ENCODE measurements around the gene FAM107A. TPM values are rescaled to one million over a fixed set of nuclear protein-coding genes. Genes with fewer than 3 reads are reported as not detected.

The FAM107A gene
- total and polyA plus RNA-seq, 2 of the 13 experiments (the other 11 are each of a cell fraction or from before 2014, with no cell fraction given): not detected

DNA sequence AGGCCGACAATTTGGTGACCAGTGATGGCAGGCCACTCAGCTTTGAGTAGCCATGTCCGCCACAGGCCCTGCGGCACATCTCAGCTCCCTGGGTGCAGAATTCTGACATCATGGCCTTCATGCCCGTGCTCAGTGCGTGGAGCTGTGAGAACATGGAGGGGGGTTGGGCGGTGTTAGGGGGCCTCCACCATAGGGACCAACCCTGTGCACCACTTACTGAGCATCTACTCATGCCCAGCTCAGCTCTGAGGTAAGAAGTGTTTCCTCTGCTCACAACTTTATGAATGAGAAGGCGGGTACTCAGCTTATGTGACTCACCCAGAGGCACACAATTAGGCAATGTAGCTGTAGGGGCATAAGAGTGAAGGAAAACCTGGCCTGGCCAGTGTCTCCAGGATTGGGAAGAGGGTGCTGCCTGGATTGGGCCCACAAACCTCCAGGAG lies 50.7 kb downstream of the FAM107A start (continued):
- TF ChIP-seq THAP9 (CRISPR knock-in tag; IDR thresholded peaks at IDR 0.05; ENCODE audit: borderline replicate concordance) (no peak), ZMYM4 (CRISPR knock-in tag; IDR thresholded peaks at IDR 0.05) (no peak), POLR2AphosphoS2 (IDR thresholded peaks at IDR 0.05; ENCODE audit: low read depth, low read length) (no peak), NR2F6 (IDR thresholded peaks at IDR 0.05) (peak; percentile 32; the same call in 1 of the 2 replicates), NR2F6 (CRISPR knock-in tag; IDR thresholded peaks at IDR 0.05) (peak; percentile 56), CERS6 (CRISPR knock-in tag; IDR thresholded peaks at IDR 0.05) (no peak), GPN1 (CRISPR knock-in tag; IDR thresholded peaks at IDR 0.05; ENCODE audit: borderline replicate concordance) (no peak; the same call in 1 of the 2 replicates), KAT8 (CRISPR knock-in tag; IDR thresholded peaks at IDR 0.05) (peak; percentile 52; the same call in 1 of the 2 replicates), RCOR2 (CRISPR knock-in tag; IDR thresholded peaks at IDR 0.05) (peak; percentile 23; the same call in 1 of the 2 replicates), NCOA2 (CRISPR knock-in tag; IDR thresholded peaks at IDR 0.05) (peak; percentile 49), ZFX (CRISPR knock-in tag; IDR thresholded peaks at IDR 0.05; ENCODE audit: low read depth) (peak; percentile 31; the same call in 1 of the 2 replicates), ZFP62 (CRISPR knock-in tag; IDR thresholded peaks at IDR 0.05) (no peak), DRAP1 (CRISPR knock-in tag; IDR thresholded peaks at IDR 0.05) (peak; percentile 69), MEIS2 (CRISPR knock-in tag; IDR thresholded peaks at IDR 0.05) (no peak), FOSL1 (CRISPR knock-in tag; IDR thresholded peaks at IDR 0.05; ENCODE audit: borderline replicate concordance) (peak; percentile 92), SP5 (CRISPR knock-in tag; IDR thresholded peaks at IDR 0.05; ENCODE audit: borderline replicate concordance, low read depth) (peak; percentile 51; the same call in 1 of the 2 replicates), TGIF2 (CRISPR knock-in tag; IDR thresholded peaks at IDR 0.05) (no peak), ZBTB3 (CRISPR knock-in tag; IDR thresholded peaks at IDR 0.05; ENCODE audit: borderline replicate concordance, low read depth) (no peak), ARID2 (CRISPR knock-in tag; IDR thresholded peaks at IDR 0.05; ENCODE audit: borderline replicate concordance) (no peak), NRL (CRISPR knock-in tag; IDR thresholded peaks at IDR 0.05; ENCODE audit: borderline replicate concordance) (no peak), ASH2L (IDR thresholded peaks at IDR 0.05; ENCODE audit: insufficient read length, low read depth, low read length) (peak; percentile 32), ATF7-NPFF (CRISPR knock-in tag; IDR thresholded peaks at IDR 0.05; ENCODE audit: low read depth) (no peak), SCMH1 (CRISPR knock-in tag; IDR thresholded peaks at IDR 0.05; ENCODE audit: borderline replicate concordance) (no peak), SKI (IDR thresholded peaks at IDR 0.05; ENCODE audit: partially characterized antibody) (peak; percentile 49), BCL6 (CRISPR knock-in tag; IDR thresholded peaks at IDR 0.05) (no peak), ZZZ3 (CRISPR knock-in tag; IDR thresholded peaks at IDR 0.05; ENCODE audit: borderline replicate concordance) (0 out of 2 replicates have a peak, but pooled peaks have one; percentile 25)
- TF ChIP-seq, protein P1, sequence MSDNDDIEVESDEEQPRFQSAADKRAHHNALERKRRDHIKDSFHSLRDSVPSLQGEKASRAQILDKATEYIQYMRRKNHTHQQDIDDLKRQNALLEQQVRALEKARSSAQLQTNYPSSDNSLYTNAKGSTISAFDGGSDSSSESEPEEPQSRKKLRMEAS (IDR thresholded peaks at IDR 0.05): peak; percentile 43; the same call in 1 of the 2 replicates

All from HepG2 (cell line).